ENCODE measurements around the gene SRCIN1. TPM values are rescaled to one million over a fixed set of nuclear protein-coding genes. Genes with fewer than 3 reads are reported as not detected.

SRCIN1 gene
- total RNA-seq, 4 donors from 2014 or later, result 0.09 to 1.7 (median 1.3) TPM

GRCh38 chr17:38601539-38602351 is 4.0 kb downstream of the SRCIN1 start:
- TF ChIP-seq POLR2A (IDR thresholded peaks at IDR 0.05) (no peak), CTCF (IDR thresholded peaks at IDR 0.05) (no peak)
- Histone ChIP-seq H3K4me1 (peaks cover 10 to 28% (median 13%) of the 10 kb centered on the region in 3 donors), H3K27ac (no peak overlapping the region), H3K36me3 (no peaks in the 10 kb centered on the region), H3K9me3 (no peaks in the 10 kb centered on the region), H3K4me3 (peak overlapping the region in 1 of 4 donors; percentile 8), H3K27me3 (peaks cover 4 to 93% (median 7%) of the 10 kb centered on the region in 4 donors)
- intact Hi-C loops (cut with DNase I), result no loop called here
- DNase-seq, result no peak
- 16 to 31% methylated on average over 15 to 19 of the region's 24 CpGs for WGBS, 2 donors

- Histone ChIP-seq H3K27me3 (peaks cover 0 to 93% (median 7%) of the 10 kb centered on the region in 4 donors), H3K4me1 (peaks cover 4 to 20% (median 6%) of the 10 kb centered on the region in 3 donors), H3K36me3 (no peaks in the 10 kb centered on the region), H3K27ac (no peak overlapping the region), H3K4me3 (no peak overlapping the region), H3K9me3 (no peaks in the 10 kb centered on the region)
- DNase-seq, result no peak
- WGBS, 2 donors, result 68 to 79% methylated on average over 4 to 6 of the region's 8 CpGs
- no peak for TF ChIP-seq CTCF (IDR thresholded peaks at IDR 0.05)
- no peak for TF ChIP-seq POLR2A (IDR thresholded peaks at IDR 0.05)
- intact Hi-C loops (cut with DNase I), result no loop called here
Observed at GRCh38 chr17:38600906-38601305, 4.8 kb downstream of the SRCIN1 start.

GRCh38 chr17:38600416-38600815 is 5.3 kb downstream of the SRCIN1 start:
- Histone ChIP-seq H3K4me3 (no peak overlapping the region), H3K27me3 (peaks cover 0 to 93% (median 7%) of the 10 kb centered on the region in 4 donors), H3K36me3 (no peaks in the 10 kb centered on the region), H3K27ac (no peak overlapping the region), H3K9me3 (no peaks in the 10 kb centered on the region), H3K4me1 (peaks cover 2 to 18% (median 6%) of the 10 kb centered on the region in 3 donors)
- no peak for DNase-seq
- 80% methylated on average over 1 of the region's 4 CpGs; no CpG with 5 or more reads in 1 of the 2 donors for WGBS, 2 donors
- intact Hi-C loops (cut with DNase I), result no loop called here
- TF ChIP-seq CTCF (IDR thresholded peaks at IDR 0.05) (no peak), POLR2A (IDR thresholded peaks at IDR 0.05) (no peak)

- DNase-seq, result no peak
- intact Hi-C loops (cut with DNase I), result no loop called here
- no peak for TF ChIP-seq POLR2A (IDR thresholded peaks at IDR 0.05)
- TF ChIP-seq CTCF (IDR thresholded peaks at IDR 0.05), result no peak
Observed at GRCh38 chr17:38599398-38599856, 6.3 kb downstream of the SRCIN1 start.

GRCh38 chr17:38598995-38599394 is 6.8 kb downstream of the SRCIN1 start:
- intact Hi-C loops (cut with DNase I), result no loop called here
- Histone ChIP-seq H3K27me3 (peaks cover 0 to 93% (median 0%) of the 10 kb centered on the region in 4 donors), H3K9me3 (no peaks in the 10 kb centered on the region), H3K4me3 (no peak overlapping the region), H3K4me1 (peaks cover 0 to 10% (median 6%) of the 10 kb centered on the region in 3 donors), H3K36me3 (no peaks in the 10 kb centered on the region), H3K27ac (no peak overlapping the region)
- WGBS, 2 donors, result 50 to 65% methylated on average over 3 of the region's 3 CpGs
- DNase-seq, result no peak
- TF ChIP-seq CTCF (IDR thresholded peaks at IDR 0.05) (no peak), POLR2A (IDR thresholded peaks at IDR 0.05) (no peak)

More at GRCh38 chr17:38599398-38599856, 6.3 kb downstream of the SRCIN1 start:
- H3K4me1 ChIP-seq, result peaks cover 0 to 10% (median 6%) of the 10 kb centered on the region in 3 donors
- peaks cover 0 to 93% (median 2%) of the 10 kb centered on the region in 4 donors for H3K27me3 ChIP-seq
- no peak overlapping the region for H3K27ac ChIP-seq
- H3K4me3 ChIP-seq, result no peak overlapping the region
- no peaks in the 10 kb centered on the region for H3K36me3 ChIP-seq
- WGBS, 2 donors, result 69 to 71% methylated on average over 8 to 9 of the region's 9 CpGs
- H3K9me3 ChIP-seq, result no peaks in the 10 kb centered on the region
